SK-N-SH (cell line): ENCODE results near the gene IGF2BP2. TPM values are rescaled to one million over a fixed set of nuclear protein-coding genes. Genes with fewer than 3 reads are reported as not detected.

ENCODE experiments used
- CTCF ChIA-PET: fragments of 300-600, 350-600 bp; formaldehyde crosslinking; extraction: SDS; loops from one replicate; lab custom pipeline; 2021; lab: Yijun Ruan, JAX
- POLR2A ChIA-PET: fragments of 350-600 bp; sonication (Branson Sonifier 250); formaldehyde crosslinking; extraction: SDS; loops from one replicate; lab custom pipeline; 2020; ENCODE audit warnings: antibody characterized with exemption, inconsistent platforms; lab: Yijun Ruan, JAX
- DNase-seq: peaks from one replicate; pipeline ENCODE4 v3.0.0; 2012
- H2AFZ ChIP-seq: fragments of 200-600 bp; sonication (generic); 2 replicates; pipeline ENCODE4 v1.8.1; 2016; ENCODE audit warnings: antibody characterized with exemption, mild to moderate bottlenecking, low read depth
- H3F3A ChIP-seq: fragments of 200-600 bp; sonication (generic); replicated peaks from 2 replicates; pipeline ENCODE3; 2016; ENCODE audit warnings: antibody characterized with exemption, mild to moderate bottlenecking; ENCODE audit not compliant: insufficient read depth
- H3K27ac ChIP-seq, 2 experiments: fragments of 200-500 bp in 1 of 2; fragments of 200-600 bp in 1 of 2; sonication (Bioruptor generic) in 1 of 2; sonication (generic), shearing (Covaris generic) in 1 of 2; 2 replicates each; pipeline versions ENCODE4 v1.5.1 to v1.6.1; 2014 to 2016; ENCODE audit warnings: low read depth in 2 of 2, inconsistent platforms in 1 of 2, low read length in 1 of 2, mild to moderate bottlenecking in 1 of 2, mixed read lengths in 1 of 2
- H3K27me3 ChIP-seq: fragments of 200-600 bp; sonication (generic), shearing (Covaris generic); 2 replicates; pipeline ENCODE4 v1.6.1; 2016; ENCODE audit warnings: mixed run types; ENCODE audit not compliant: insufficient read depth
- H3K36me3 ChIP-seq, 2 experiments: fragments of 200-500 bp in 1 of 2; fragments of 200-600 bp in 1 of 2; sonication (Bioruptor generic) in 1 of 2; sonication (generic) in 1 of 2; replicated peaks in 1 of 2; 2 replicates each; pipeline versions ENCODE3 to v1.5.1; 2014 to 2016; ENCODE audit warnings: low read length in 1 of 2, mild to moderate bottlenecking in 1 of 2; ENCODE audit not compliant: insufficient read depth in 2 of 2, control insufficient read depth in 1 of 2
- H3K4me1 ChIP-seq, 2 experiments: fragments of 200-500 bp in 1 of 2; fragments of 200-600 bp in 1 of 2; sonication (Bioruptor generic) in 1 of 2; sonication (generic), shearing (Covaris generic) in 1 of 2; 2 replicates each; pipeline versions ENCODE4 v1.5.1 to v1.6.1; 2014 to 2016; ENCODE audit warnings: low read depth in 1 of 2, low read length in 1 of 2, mixed run types in 1 of 2; ENCODE audit not compliant: insufficient read depth in 2 of 2, control insufficient read depth in 1 of 2
- H3K4me2 ChIP-seq: fragments of 200-600 bp; sonication (generic), shearing (Covaris generic); 2 replicates; pipeline ENCODE4 v1.6.1; 2017; ENCODE audit warnings: mixed run types
- H3K4me3 ChIP-seq, 2 experiments: fragments of 200-500 bp in 1 of 2; fragments of 200-600 bp in 1 of 2; sonication (Bioruptor generic) in 1 of 2; sonication (generic), shearing (Covaris generic) in 1 of 2; 2 replicates each; pipeline versions ENCODE4 v1.5.1 to v1.8.1; 2014 to 2016; ENCODE audit warnings: low read depth in 2 of 2, inconsistent platforms in 1 of 2, low read length in 1 of 2, mild to moderate bottlenecking in 1 of 2, mixed read lengths in 1 of 2, moderate library complexity in 1 of 2
- H3K79me2 ChIP-seq: fragments of 200-600 bp; sonication (generic); 2 replicates; pipeline ENCODE4 v1.8.1; 2017; ENCODE audit warnings: mild to moderate bottlenecking; ENCODE audit not compliant: insufficient read depth
- H3K9ac ChIP-seq: fragments of 200-600 bp; sonication (generic); 2 replicates; pipeline ENCODE4 v1.6.1; 2017; ENCODE audit warnings: mixed run types
- H3K9me2 ChIP-seq: fragments of 200-600 bp; sonication (generic); 2 replicates; pipeline ENCODE4 v1.6.1; 2017; ENCODE audit warnings: mixed run types
- H3K9me3 ChIP-seq: fragments of 200-600 bp; sonication (generic); 2 replicates; pipeline ENCODE4 v1.6.1; 2017; ENCODE audit warnings: mixed run types, mild to moderate bottlenecking, moderate library complexity
- H4K20me1 ChIP-seq: fragments of 200-600 bp; sonication (generic); 2 replicates; pipeline ENCODE4 v1.6.1; 2017; ENCODE audit warnings: mild to moderate bottlenecking, mixed run types; ENCODE audit not compliant: insufficient read depth
- CHD2 ChIP-seq: fragments of 150-350 bp; IDR thresholded peaks from 2 replicates; pipeline ENCODE4 v1.6.1; 2018; ENCODE audit warnings: low read length; ENCODE audit not compliant: partially characterized antibody
- CTCF ChIP-seq: fragments of 200-600 bp; sonication (generic); IDR thresholded peaks from 2 replicates; pipeline ENCODE4 v1.6.1; 2017; ENCODE audit warnings: antibody characterized with exemption, mild to moderate bottlenecking, moderate library complexity
- EP300 ChIP-seq, 2 experiments: IDR thresholded peaks; 2 replicates each; pipeline versions ENCODE4 v1.4.0 to v1.6.1; 2012; ENCODE audit warnings: borderline replicate concordance in 1 of 2, low read depth in 1 of 2, low read length in 1 of 2
- EZH2phosphoT487 ChIP-seq: fragments of 200-600 bp; sonication (generic); IDR thresholded peaks from 2 replicates; pipeline ENCODE4 v1.6.1; 2017; ENCODE audit warnings: low read depth, mixed run types, mild to moderate bottlenecking, antibody characterized with exemption, moderate library complexity, borderline replicate concordance
- FOSL2 ChIP-seq: IDR thresholded peaks from 2 replicates; pipeline ENCODE4 v1.4.0; 2012; ENCODE audit warnings: low read depth, mild to moderate bottlenecking, moderate library complexity, borderline replicate concordance
- FOXJ3 ChIP-seq: sonication (generic); formaldehyde crosslinking; IDR thresholded peaks from 2 replicates; pipeline ENCODE4 v1.5.1; 2020; ENCODE audit warnings: mild to moderate bottlenecking, missing genetic modification reagents
- MEF2A ChIP-seq: IDR thresholded peaks from 2 replicates; pipeline ENCODE4 v1.4.0; 2012; ENCODE audit warnings: low read depth, borderline replicate concordance
- NRF1 ChIP-seq: IDR thresholded peaks from 2 replicates; pipeline ENCODE4 v1.6.1; 2012; ENCODE audit warnings: low read depth, mild to moderate bottlenecking, low read length
- REST ChIP-seq: IDR thresholded peaks from 2 replicates; pipeline ENCODE4 v1.6.1; 2012; ENCODE audit warnings: mild to moderate bottlenecking, low read depth, low read length, moderate library complexity
- RFX5 ChIP-seq: IDR thresholded peaks from 2 replicates; pipeline ENCODE4 v1.6.1; 2012; ENCODE audit warnings: mild to moderate bottlenecking, improper control_type of control experiment, low read length
- RXRA ChIP-seq: IDR thresholded peaks from 2 replicates; pipeline ENCODE4 v1.4.0; 2012; ENCODE audit warnings: low read depth, mild to moderate bottlenecking, borderline replicate concordance
- SMC3 ChIP-seq: IDR thresholded peaks from 2 replicates; pipeline ENCODE4 v1.6.1; 2012; ENCODE audit warnings: low read depth, low read length, improper control_type of control experiment
- TCF12 ChIP-seq: IDR thresholded peaks from 2 replicates; pipeline ENCODE4 v1.4.0; 2012
- TEAD4 ChIP-seq: IDR thresholded peaks from 2 replicates; pipeline ENCODE4 v1.4.0; 2012; ENCODE audit warnings: mild to moderate bottlenecking, borderline replicate concordance; ENCODE audit not compliant: insufficient read depth
- USF1 ChIP-seq: IDR thresholded peaks from 2 replicates; pipeline ENCODE4 v1.4.0; 2012; ENCODE audit warnings: low read depth, borderline replicate concordance
- USF2 ChIP-seq: fragments of 150-350 bp; IDR thresholded peaks from 2 replicates; pipeline ENCODE4 v1.6.1; 2017; ENCODE audit warnings: antibody characterized with exemption, low read length, low read depth, borderline replicate concordance
- WGBS: methylation state at CpG from one replicate; pipeline ENCODE4 v1.1.6; 2017; ENCODE audit warnings: low lambda C conversion rate; 5-methylcytosine and 5-hydroxymethylcytosine counted together
- polyA plus RNA-seq, 3 experiments: library from polyadenylated mRNA; depleted of rRNA; stranded (reverse); fragments of >200 nt; gene quantifications; 2 replicates each; pipeline ENCODE4 v1.2.3, GENCODE V29; 2012

IGF2BP2 gene
- polyA plus RNA-seq, 1 of the 3 experiments (the other 2 are of a cell fraction): 5.4 TPM

- Histone ChIP-seq H3K27me3 (no peaks in the 10 kb centered on the region), H3K4me1 (no peaks in the 10 kb centered on the region), H3K4me2 (no peak overlapping the region), H3K36me3 (peaks cover 0 to 7% of the 10 kb centered on the region in 2 experiments), H3K9ac (no peak overlapping the region), H3F3A (no peaks in the 10 kb centered on the region), H4K20me1 (peaks cover 37% of the 10 kb centered on the region; the same call in 1 of the 2 replicates), H2AFZ (no peak overlapping the region), H3K9me2 (no peaks in the 10 kb centered on the region), H3K4me3 (no peak overlapping the region), H3K79me2 (peaks cover 100% of the 10 kb centered on the region), H3K27ac (no peak overlapping the region)
- no peak for DNase-seq
- WGBS: 77% methylated on average over 5 of the region's 5 CpGs
- POLR2A ChIA-PET: no interaction called here
- TF ChIP-seq EZH2phosphoT487: no peak
- no peak for TF ChIP-seq EP300 (IDR thresholded peaks at IDR 0.05; ENCODE audit: borderline replicate concordance in 1 of 2, low read depth in 1 of 2, low read length in 1 of 2)
- no peak for TF ChIP-seq MEF2A
- TF ChIP-seq CHD2: no peak
- no peak for TF ChIP-seq RFX5
- TF ChIP-seq FOSL2: no peak
- TF ChIP-seq, all 33 proteins: peak for 0
- CTCF ChIA-PET: no interaction called here
- no peaks in the 10 kb centered on the region for H3K9me3 ChIP-seq
Measured at GRCh38 chr3:185753354-185753753, 71.5 kb downstream of the IGF2BP2 start.

- Histone ChIP-seq H3K79me2 (peaks cover 98% of the 10 kb centered on the region), H2AFZ (no peak overlapping the region), H3K9ac (no peak overlapping the region), H3K9me2 (no peaks in the 10 kb centered on the region), H3K4me1 (peaks cover 0 to 17% of the 10 kb centered on the region in 2 experiments; a peak in 2 of 4 replicates), H3K4me2 (no peak overlapping the region), H3K9me3 (no peaks in the 10 kb centered on the region), H4K20me1 (peaks cover 17% of the 10 kb centered on the region; the same call in 1 of the 2 replicates), H3K27me3 (no peaks in the 10 kb centered on the region), H3K36me3 (peaks cover 0 to 7% of the 10 kb centered on the region in 2 experiments), H3K4me3 (no peak overlapping the region), H3K27ac (no peak overlapping the region), H3F3A (peaks cover 18% of the 10 kb centered on the region)
- POLR2A ChIA-PET: no interaction called here
- no peak for TF ChIP-seq USF1
- no peak for TF ChIP-seq SMC3
- TF ChIP-seq TCF12: no peak
- no peak for TF ChIP-seq RFX5
- no peak for TF ChIP-seq FOXJ3 (CRISPR knock-in tag)
- no peak for TF ChIP-seq CTCF
- no peak for TF ChIP-seq RXRA
- TF ChIP-seq FOSL2: no peak
- TF ChIP-seq USF2: no peak
- no peak for TF ChIP-seq NRF1
- TF ChIP-seq REST: no peak
- TF ChIP-seq TEAD4: no peak
- no peak for TF ChIP-seq EZH2phosphoT487
- DNase-seq: no peak
- CTCF ChIA-PET: interaction anchor here (1.9 kb wide), 1 partner anchor 18 kb away, joined by 8 read pairs; no protein-coding TSS in a partner anchor
- 81% methylated on average over 5 of the region's 5 CpGs for whole genome bisulfite sequencing
Measured at GRCh38 chr3:185750702-185751101, 74.1 kb downstream of the IGF2BP2 start.
